GM18867 (cell line): Measurements from ENCODE around the gene TMCO4.
"Not testable (repeated sequence)": the region's sequence is repeated elsewhere in the genome, so short reads cannot be mapped to it uniquely, and the experiment has no call there.

ENCODE experiments used
- ATAC-seq: cut with Tn5 transposase; IDR thresholded peaks from one replicate; pipeline ENCODE4 v1.9.1; 2021; ENCODE audit warnings: mild to moderate bottlenecking, moderate library complexity; ENCODE audit not compliant: unreplicated experiment

The TMCO4 gene

DNA sequence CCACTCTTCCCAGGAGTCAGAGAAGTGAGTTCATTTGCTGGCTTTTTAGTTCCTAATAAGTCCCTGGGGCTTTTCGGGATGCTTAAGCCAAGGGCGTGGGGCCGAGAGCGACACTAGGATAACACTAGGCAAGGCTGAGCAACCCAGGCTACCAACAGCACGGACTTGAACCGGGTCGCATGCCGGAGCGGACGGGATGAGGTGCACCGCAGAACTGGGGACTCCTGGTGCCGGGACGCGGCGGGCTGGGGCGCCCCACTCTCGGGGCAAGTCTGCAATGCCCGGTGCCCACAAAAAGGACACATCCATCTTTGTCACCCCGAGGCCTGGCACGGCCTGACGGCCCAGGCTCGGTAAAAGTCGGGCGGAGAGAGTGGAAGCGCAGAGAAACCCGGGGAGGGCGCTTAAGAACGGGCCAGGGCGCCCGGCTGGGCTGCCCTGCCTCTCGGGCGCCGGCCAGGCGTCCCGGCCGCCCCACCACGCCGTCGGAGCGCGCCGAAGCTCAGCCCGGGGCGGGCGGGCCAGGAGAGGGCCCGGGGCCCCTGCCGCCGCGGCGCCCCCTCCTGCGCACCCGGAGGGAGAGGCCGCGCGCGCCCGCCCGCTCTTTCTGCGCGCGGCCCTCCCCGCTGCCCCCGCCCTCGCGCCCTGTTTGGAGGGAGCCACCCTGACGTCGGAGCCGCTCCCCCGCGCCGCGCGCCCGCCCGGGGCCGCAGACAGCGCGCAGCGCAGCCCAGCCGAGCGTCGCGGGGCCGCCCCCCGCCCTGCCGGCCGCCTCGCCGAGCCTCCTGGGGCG, 155.9 kb downstream of the TMCO4 start, which contains the start of gene NBL1:
Gene NBL1, plus strand, starts transcription at position 710 of the 793 bp plus-strand sequence. CDS start 10,720 bp downstream, outside the sequence.
- ATAC-seq: no peak

DNA sequence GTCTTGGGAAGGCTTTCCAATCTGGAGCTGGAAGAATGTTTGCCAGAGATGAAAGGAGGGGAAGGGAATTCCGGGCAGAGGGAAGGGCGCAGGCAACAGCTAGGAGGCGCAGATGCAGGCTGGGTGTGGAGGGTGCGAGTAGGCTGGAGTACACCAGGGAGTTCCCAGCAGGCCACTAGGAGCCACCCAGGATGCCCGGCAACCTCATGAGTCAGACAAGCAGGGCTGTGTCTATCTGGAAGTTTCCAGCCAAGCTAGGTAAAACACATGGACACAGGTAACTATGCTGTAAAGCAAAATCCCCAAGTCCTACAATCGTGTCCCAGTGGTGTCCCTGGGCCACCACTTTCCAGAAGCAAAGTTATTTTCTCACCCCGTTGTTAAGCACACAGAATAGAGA, 156.6 kb downstream of the TMCO4 start:
- no peak for ATAC-seq

DNA sequence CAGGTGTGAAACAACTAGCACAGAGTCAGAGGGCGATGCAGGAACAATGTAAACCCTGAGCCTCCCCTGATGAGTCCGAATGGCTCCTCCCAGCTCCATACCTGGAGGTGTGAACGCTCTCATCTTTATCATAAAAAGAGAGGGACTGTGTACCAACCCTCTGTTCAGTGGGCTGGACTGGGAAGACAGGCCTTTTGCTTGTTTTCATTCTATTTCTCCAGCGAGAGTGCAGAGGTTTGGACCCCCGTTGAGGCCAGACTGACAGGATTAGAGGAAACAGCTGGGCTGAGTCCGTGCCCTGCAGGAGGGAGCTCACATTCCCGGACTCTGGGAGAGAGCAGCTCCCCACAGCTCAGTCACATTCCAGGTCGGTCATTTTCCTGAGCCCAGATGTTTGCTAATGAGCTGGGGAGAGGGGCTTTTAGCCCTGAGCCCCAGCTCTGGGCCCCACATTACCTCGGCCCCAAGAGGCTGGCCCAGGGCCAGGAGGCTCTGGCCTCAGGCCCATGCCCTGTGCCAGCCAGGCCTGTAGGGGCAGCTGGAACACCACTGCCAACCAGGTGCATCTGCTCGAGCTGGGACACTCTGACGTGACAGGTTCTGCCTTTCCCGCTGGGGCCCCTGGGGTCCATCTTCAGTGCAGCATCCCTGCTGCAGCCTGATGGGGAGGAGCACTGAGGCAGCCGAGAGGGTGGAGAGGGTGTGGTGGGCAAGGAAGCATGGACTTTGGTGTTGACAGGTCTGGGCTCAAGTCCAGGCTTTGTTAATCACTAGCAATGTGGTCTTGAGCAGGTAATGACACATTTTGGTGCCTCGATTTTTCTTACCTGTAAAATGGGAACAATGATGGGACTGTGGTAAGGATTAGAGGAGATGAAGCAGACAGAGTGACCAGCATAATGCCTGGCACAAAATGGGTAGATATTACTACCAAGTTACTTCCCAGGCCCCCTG, 159.1 kb downstream of the TMCO4 start:
- ATAC-seq: no peak

DNA sequence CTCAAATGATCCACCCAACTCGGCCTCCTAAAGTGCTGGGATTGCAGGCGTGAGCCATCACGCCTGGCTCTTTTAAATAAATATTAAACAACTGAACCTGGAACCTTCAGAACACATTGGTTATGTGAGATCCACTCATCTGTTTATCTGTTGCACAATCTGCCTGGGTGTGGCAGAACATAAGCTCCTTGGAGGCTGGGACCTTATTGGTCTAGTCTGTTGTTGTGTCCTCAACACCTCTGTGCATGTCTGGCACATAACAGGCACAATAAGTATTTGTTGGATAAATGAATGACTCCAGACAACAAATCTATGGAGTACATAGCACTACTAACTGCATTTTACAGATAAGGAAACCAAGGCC, 159.7 kb downstream of the TMCO4 start:
- no peak for ATAC-seq

DNA sequence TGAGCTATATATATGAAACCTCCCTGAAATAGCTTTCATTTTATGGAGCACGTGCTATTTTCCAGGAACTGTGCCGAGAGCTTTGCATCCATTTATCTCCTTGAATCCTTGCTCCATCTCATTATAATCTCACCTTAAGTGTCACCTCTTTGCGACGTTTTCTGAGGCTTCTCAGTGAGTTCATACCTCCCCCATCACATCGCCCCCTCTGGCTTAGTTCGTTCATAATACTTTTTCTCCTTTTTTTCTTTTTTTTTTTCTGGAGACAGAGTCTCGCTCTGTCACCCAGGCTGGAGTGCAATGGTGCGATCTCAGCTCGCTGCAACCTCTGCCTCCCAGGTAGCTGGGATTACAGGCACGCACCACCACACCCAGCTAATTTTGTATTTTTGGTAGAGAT, 160.5 kb downstream of the TMCO4 start:
- not testable (repeated sequence) for ATAC-seq

DNA sequence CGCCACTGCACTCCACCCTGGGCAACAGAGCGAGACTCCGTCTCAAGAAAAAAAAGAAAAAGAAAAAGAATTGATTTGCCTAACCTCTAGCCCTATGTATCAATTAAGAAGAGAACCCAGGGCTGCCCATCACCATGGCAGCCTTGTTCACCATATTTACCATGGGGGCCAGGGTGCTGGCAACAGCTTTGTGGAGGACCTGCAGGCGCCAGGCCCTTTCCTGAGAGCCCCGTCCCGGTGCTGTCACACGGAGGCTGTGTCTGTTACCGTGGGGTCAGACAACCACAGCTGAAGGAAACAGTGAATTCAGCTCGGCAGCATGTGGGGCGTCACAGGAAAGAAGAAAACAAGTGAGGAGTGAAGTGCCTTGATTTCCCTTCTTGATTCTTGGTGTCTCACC, 162.1 kb downstream of the TMCO4 start:
- no peak for ATAC-seq

DNA sequence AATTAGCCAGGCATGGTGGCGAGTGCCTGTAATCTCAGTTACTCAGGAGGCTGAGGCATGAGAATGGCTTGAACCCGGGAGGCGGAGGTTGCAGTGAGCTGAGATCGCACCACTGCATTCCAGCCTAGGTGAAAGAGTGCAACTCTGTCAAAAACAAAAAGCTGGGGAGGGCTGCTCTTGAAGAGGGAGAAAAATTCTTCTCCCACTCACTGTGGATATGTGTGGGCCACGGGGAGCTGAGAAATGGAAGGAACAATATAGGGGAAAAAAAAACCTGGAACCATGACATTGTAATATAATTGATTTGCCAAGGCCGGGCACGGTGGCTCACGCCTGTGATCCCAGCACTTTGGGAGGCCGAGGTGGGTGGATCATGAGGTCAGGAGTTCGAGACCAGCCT, 163.0 kb downstream of the TMCO4 start:
- not testable (repeated sequence) for ATAC-seq

DNA sequence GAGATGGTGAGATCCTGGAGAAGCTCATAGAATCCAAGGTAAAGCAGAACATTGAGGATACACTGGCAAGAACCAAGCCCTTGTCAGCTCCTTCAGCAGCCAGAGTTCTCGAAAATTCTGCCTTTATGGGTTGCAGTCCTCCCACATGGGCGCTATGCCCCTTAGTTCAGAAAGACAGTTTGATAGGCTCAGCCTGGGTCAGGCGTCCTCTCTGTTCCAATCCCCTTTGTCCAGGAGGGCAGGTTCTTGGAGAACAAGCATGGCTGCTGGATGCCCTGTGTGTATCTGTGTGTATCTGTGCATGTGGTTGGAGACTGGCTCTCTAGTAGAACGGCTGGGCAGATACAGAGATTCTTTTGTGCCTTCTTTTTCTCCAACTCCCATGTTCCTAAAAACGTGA, 163.7 kb downstream of the TMCO4 start:
- no peak for ATAC-seq

DNA sequence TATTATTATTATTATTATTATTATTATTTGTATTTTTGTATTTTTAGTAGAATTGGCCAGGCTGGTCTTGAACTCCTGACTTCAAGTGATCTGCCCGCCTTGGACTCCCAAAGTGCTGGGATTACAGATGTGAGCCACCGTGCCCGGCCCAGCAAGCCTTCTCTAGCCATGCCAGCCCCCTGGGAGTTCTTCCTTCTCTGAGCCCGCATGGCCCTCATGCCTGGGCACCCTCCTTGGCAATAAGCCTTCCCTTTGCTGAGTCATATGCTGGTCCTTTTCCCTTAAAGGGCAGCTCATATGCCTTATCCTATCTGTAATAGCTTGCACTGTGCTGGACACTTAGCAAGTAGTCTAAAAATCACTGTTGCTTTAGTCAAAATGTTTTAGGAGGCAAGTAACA, 164.1 kb downstream of the TMCO4 start:
- no peak for ATAC-seq

DNA sequence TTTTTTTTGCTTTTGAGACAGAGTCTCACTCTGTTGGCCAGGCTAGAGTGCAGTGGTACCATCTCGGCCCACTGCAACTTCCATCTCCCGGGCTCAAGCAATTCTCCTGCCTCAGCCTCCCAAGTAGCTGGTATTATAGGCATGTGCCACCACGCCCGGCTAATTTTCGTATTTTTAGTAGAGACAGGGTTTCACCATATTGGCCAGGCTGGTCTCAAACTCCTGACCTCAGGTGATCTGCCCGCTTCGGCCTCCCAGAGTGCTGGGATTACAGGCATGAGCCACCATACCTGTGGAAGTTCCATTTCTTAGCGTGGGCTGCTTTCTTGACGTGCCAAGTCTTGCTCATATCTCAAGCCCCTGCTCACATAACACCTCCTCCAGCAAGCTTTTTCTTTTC, 164.7 kb downstream of the TMCO4 start:
- not testable (repeated sequence) for ATAC-seq

DNA sequence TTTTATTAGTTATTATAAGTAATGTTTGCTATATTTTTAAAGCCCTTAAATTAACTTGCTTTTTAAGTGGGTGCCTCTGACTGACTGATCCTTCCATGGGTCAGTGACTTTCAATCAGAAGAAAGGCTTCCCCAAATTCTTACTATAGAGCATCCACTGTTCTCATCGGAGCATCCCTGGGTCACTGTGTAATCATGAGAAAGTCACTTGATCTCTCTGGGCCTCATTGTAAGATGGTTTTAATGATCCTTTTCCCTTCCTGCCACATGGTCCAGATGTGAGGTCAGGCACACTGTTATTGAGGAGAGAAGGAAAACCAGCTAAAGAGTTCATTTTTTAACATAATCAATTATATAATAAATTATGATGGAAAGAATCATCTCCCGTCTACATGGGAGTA, 166.6 kb downstream of the TMCO4 start:
- ATAC-seq: no peak
